HG03039 (cell line): ENCODE data around the gene MCOLN1.
"Not testable (repeated sequence)": the region's sequence is repeated elsewhere in the genome, so short reads cannot be mapped to it uniquely, and the experiment has no call there.

Experiments used
- ATAC-seq: cut with Tn5 transposase; IDR thresholded peaks from one replicate; pipeline ENCODE4 v1.9.1; 2021; ENCODE audit warnings: mild to moderate bottlenecking, moderate library complexity; ENCODE audit not compliant: unreplicated experiment

Gene MCOLN1

GRCh38 chr19:7524992-7525739 is 2.7 kb downstream of the MCOLN1 start:
- no peak for ATAC-seq

GRCh38 chr19:7526059-7526929 is 3.9 kb downstream of the MCOLN1 start:
- no peak for ATAC-seq

- ATAC-seq, result no peak
Observed at GRCh38 chr19:7527516-7528191, 5.2 kb downstream of the MCOLN1 start.

- ATAC-seq, result no peak
Observed at GRCh38 chr19:7528192-7528519, 5.7 kb downstream of the MCOLN1 start.

GRCh38 chr19:7528522-7529245 is 6.3 kb downstream of the MCOLN1 start:
- ATAC-seq, result no peak

GRCh38 chr19:7529246-7529600 is 6.8 kb downstream of the MCOLN1 start:
- no peak for ATAC-seq

- no peak for ATAC-seq
Observed at GRCh38 chr19:7529610-7530490, 7.4 kb downstream of the MCOLN1 start.

GRCh38 chr19:7533281-7533885 is 11.0 kb downstream of the MCOLN1 start:
- no peak for ATAC-seq

GRCh38 chr19:7533925-7534480 is 11.6 kb downstream of the MCOLN1 start:
- ATAC-seq, result no peak

- peak; percentile 9 for ATAC-seq
Observed at GRCh38 chr19:7534531-7535046, 12.2 kb downstream of the MCOLN1 start.

- peak; percentile 69 for ATAC-seq
Observed at GRCh38 chr19:7535047-7535997, 12.9 kb downstream of the MCOLN1 start, which contains the start of gene PNPLA6. PNPLA6 (plus strand) TSS chr19:7535717; CDS start chr19:7535789, 72 bp downstream.

- no peak for ATAC-seq
Observed at GRCh38 chr19:7535998-7536695, 13.7 kb downstream of the MCOLN1 start.

- not testable (repeated sequence) for ATAC-seq
Observed at GRCh38 chr19:7538990-7539389, 16.6 kb downstream of the MCOLN1 start.

GRCh38 chr19:7539827-7540425 is 17.5 kb downstream of the MCOLN1 start:
- ATAC-seq, result no peak

- no peak for ATAC-seq
Observed at GRCh38 chr19:7540761-7541474, 18.5 kb downstream of the MCOLN1 start.

GRCh38 chr19:7541475-7541824 is 19.0 kb downstream of the MCOLN1 start:
- ATAC-seq, result no peak
